Neural crest cell (in vitro differentiated cells): ENCODE measurements around the gene AUTS2. TPM values are rescaled to one million over a fixed set of nuclear protein-coding genes. Genes with fewer than 3 reads are reported as not detected.

Experiments
- DNase-seq: peaks from one replicate; pipeline ENCODE4 v3.0.0; 2021; ENCODE audit warnings: low read depth, mixed read lengths, low spot score
- H3K27ac Mint-ChIP-seq: one replicate; pipeline ENCODE4 v1.8.0; 2021; ENCODE audit warnings: mild to moderate bottlenecking, mixed read lengths; ENCODE audit not compliant: unreplicated experiment
- H3K27me3 Mint-ChIP-seq: 2 replicates; pipeline ENCODE4 v1.8.0; 2021; ENCODE audit warnings: low read depth, mild to moderate bottlenecking, mixed read lengths
- H3K36me3 Mint-ChIP-seq: 2 replicates; pipeline ENCODE4 v1.8.0; 2021; ENCODE audit warnings: low read depth, mild to moderate bottlenecking, mixed read lengths
- H3K4me1 Mint-ChIP-seq: 2 replicates; pipeline ENCODE4 v1.8.0; 2021; ENCODE audit warnings: mixed read lengths
- H3K4me3 Mint-ChIP-seq: one replicate; pipeline ENCODE4 v1.8.0; 2021; ENCODE audit warnings: mild to moderate bottlenecking, mixed read lengths
- H3K9me3 Mint-ChIP-seq: 2 replicates; pipeline ENCODE4 v1.8.0; 2021; ENCODE audit warnings: mixed read lengths
- total RNA-seq: library from RNA; stranded (reverse); gene quantifications from 2 replicates; pipeline ENCODE4 v1.2.1, GENCODE V29; 2021
- TF ChIP-seq, protein P1 (sequence below): fragments of 200-600 bp; sonication (generic); conservative IDR thresholded peaks from 2 replicates; pipeline ENCODE4 v1.5.0; 2021; ENCODE audit warnings: antibody characterized with exemption, mild to moderate bottlenecking

Gene AUTS2
- total RNA-seq, 1 donor from 2014 or later, result 152 TPM

DNA sequence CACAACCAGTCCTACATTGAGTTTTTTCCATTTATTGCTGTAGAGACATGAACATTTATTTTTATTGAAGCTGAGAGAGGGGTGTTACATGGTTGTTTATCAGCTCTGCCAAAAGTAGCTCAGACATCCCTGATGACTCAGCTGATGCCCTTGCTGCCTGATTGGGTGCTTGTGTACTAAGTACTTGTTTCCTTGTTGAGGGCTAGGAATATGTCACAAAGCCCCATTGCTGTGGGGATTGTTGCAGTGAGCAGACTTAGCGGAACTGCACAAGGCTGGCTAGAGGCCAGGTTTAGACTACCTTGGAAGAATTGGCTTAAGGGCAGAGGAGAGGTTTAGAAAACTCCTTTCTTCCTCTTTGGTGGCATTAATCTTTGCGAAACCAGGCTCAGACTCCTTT is 110.6 kb downstream of the AUTS2 start:
- Mint-ChIP-seq H3K27ac (no peak overlapping the region), H3K27me3 (no peaks in the 10 kb centered on the region), H3K36me3 (no peaks in the 10 kb centered on the region), H3K4me3 (no peak overlapping the region), H3K9me3 (no peaks in the 10 kb centered on the region), H3K4me1 (peaks cover 36% of the 10 kb centered on the region)
- no peak for DNase-seq
- TF ChIP-seq, protein P1, sequence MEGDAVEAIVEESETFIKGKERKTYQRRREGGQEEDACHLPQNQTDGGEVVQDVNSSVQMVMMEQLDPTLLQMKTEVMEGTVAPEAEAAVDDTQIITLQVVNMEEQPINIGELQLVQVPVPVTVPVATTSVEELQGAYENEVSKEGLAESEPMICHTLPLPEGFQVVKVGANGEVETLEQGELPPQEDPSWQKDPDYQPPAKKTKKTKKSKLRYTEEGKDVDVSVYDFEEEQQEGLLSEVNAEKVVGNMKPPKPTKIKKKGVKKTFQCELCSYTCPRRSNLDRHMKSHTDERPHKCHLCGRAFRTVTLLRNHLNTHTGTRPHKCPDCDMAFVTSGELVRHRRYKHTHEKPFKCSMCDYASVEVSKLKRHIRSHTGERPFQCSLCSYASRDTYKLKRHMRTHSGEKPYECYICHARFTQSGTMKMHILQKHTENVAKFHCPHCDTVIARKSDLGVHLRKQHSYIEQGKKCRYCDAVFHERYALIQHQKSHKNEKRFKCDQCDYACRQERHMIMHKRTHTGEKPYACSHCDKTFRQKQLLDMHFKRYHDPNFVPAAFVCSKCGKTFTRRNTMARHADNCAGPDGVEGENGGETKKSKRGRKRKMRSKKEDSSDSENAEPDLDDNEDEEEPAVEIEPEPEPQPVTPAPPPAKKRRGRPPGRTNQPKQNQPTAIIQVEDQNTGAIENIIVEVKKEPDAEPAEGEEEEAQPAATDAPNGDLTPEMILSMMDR, result no peak

DNA sequence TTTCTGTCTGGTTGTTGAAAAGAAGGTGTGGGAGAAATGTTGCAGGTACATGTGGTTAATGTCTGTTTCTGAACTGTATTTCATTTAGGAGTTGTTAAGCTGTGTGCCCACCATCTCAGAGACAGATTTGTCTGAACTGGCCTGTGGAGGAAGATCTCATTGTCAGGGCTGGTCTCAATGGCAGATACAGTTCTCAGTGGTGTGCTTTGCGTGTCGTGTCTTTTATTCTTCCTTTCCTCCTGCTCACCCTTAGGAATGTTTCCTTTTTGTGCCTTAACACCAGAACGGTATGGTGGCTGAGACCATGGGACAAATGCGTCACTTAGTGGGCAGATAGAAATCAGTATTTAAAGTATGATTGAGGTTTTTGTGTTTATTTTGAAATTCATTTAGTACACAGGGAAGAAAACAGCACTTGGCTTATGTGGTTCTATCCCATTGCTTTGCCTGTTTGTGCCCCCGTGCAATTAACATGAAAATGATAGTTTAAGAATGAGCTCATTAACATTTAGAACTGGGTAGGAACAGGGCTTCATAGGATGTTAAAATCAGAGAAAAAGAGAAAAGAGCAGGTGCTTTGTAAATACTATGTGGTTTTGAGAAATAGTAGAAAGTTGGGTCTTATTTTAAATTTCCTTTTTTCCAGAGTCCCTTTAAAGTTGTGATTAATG is 112.6 kb downstream of the AUTS2 start:
- H3K9me3 Mint-ChIP-seq, result no peaks in the 10 kb centered on the region
- no peak overlapping the region for H3K4me3 Mint-ChIP-seq
- no peak for DNase-seq
- no peaks in the 10 kb centered on the region for H3K36me3 Mint-ChIP-seq
- peaks cover 31% of the 10 kb centered on the region for H3K4me1 Mint-ChIP-seq
- TF ChIP-seq, protein P1, result no peak
- H3K27me3 Mint-ChIP-seq, result no peaks in the 10 kb centered on the region
- no peak overlapping the region for H3K27ac Mint-ChIP-seq

DNA sequence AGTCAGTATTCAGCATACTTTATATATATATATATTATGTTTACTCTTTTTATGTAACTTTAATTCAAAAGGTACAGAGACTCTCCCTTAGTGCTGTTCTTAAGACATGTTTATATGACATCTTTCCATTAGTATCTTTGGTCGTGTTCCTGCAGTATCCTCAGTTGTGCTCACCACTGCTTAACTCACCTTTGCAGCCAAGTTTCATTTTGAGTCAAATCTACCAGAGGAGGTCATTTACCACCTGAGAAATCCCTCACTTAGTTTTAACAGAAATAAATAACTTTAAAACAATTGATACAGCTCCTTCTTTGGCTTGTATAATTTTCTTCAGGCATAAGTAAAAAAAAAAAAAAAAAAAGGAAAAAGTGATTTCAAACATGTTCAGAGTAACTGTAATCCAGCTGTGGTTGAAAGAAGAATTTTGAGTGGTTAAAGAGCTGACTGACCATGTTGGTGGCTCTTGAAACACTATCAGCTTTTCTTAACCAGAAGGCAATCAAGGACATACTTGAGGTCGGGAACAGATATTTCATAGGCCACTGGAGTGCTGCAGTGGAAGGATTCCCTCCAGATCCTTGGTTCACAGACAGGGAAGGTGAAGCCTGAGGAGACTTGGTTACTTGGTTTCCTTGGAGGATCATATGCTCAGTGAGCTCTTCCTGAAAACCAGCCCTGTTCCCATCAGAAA is 116.8 kb downstream of the AUTS2 start:
- DNase-seq, result no peak
- Mint-ChIP-seq H3K36me3 (no peaks in the 10 kb centered on the region), H3K9me3 (no peaks in the 10 kb centered on the region), H3K27ac (peak overlapping the region; percentile 1), H3K4me3 (no peak overlapping the region), H3K27me3 (no peaks in the 10 kb centered on the region), H3K4me1 (peaks cover 18% of the 10 kb centered on the region)
- TF ChIP-seq, protein P1, result no peak

DNA sequence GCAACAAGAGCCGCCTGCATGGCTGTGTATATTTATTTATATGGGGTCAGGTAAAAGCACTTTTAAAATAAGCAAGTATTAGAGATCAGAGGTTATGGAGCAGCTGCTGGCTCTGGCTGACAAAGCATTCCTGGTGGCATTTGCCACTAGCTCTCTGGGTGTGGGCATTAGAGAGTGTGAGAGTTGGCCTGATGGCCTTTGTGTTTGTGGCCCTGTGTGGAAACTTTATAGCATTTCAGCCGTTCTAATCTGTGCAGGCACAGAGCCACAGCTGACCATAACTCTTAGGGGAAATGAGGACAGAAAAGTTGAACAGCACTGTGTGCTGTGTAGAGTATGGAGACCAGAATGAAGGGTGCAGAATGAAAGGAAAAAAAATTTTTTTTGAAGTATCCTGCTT is 118.9 kb downstream of the AUTS2 start:
- Mint-ChIP-seq H3K4me1 (peaks cover 10% of the 10 kb centered on the region), H3K27ac (peak overlapping the region; percentile 19), H3K27me3 (no peaks in the 10 kb centered on the region), H3K9me3 (no peaks in the 10 kb centered on the region), H3K36me3 (no peaks in the 10 kb centered on the region), H3K4me3 (no peak overlapping the region)
- DNase-seq, result no peak
- TF ChIP-seq, protein P1, result no peak

DNA sequence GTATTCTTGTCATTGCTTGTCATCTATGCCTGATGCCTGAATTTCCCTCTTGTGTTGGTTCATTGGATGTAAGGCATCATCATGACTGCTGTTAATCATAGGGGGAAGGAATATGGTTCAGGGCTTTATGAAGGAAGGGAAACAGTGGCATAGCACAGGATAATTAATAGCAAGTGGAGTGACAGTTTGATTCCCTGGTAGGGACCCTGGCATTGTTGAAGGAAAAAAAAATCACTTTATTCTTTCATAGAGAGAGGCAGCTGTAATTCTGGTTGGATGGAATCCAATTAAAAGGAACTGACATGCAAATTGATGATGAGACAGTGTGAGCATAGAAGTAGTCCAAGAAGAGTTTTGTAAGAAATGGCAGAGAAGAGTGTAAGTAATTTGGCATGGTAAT is 121.4 kb downstream of the AUTS2 start:
- H3K4me3 Mint-ChIP-seq, result no peak overlapping the region
- no peak for DNase-seq

More for the DNA sequence above, 121.4 kb downstream of the AUTS2 start:
- TF ChIP-seq, protein P1, result no peak
- Mint-ChIP-seq H3K9me3 (no peaks in the 10 kb centered on the region), H3K36me3 (no peaks in the 10 kb centered on the region), H3K27ac (no peak overlapping the region), H3K4me1 (peaks cover 19% of the 10 kb centered on the region), H3K27me3 (no peaks in the 10 kb centered on the region)
